HepG2 (cell line): ENCODE results near the gene ICAM3. TPM values are rescaled to one million over a fixed set of nuclear protein-coding genes. Genes with fewer than 3 reads are reported as not detected.

Experiments
- ATAC-seq: fragments of 200-7000 bp; cut with Tn5 transposase; 3 replicates; pipeline ENCODE4 v1.9.1; 2020; ENCODE audit warnings: mild to moderate bottlenecking, moderate library complexity
- BruUV-seq: library from RNA; stranded (reverse); fragments of 400-500 nt; replicated peaks from 2 replicates; lab custom pipeline; 2021; lab: Mats Ljungman, UMichigan
- CTCF ChIA-PET: fragments of 300-600 bp; formaldehyde crosslinking; extraction: SDS; loops from one replicate; lab custom pipeline; 2021; ENCODE audit warnings: low total read pairs, inconsistent platforms, low intra/inter-chr PET ratio; lab: Yijun Ruan, JAX
- POLR2A ChIA-PET: fragments of 350-600 bp; sonication (Branson Sonifier 250); formaldehyde crosslinking; loops from one replicate; lab custom pipeline; 2020; ENCODE audit warnings: antibody characterized with exemption, inconsistent platforms; lab: Yijun Ruan, JAX
- DNase-seq: peaks from one replicate; pipeline ENCODE4 v3.0.0-alpha.2; 2015; ENCODE audit warnings: low spot score
- FAIRE-seq: peaks from 3 replicates; lab custom pipeline; 2011; peaks lifted over from hg19 to GRCh38; lab: Jason Lieb, UNC
- H2AFZ ChIP-seq: one replicate; pipeline ENCODE4 v1.6.1; 2011; ENCODE audit warnings: low read length, inconsistent platforms
- H3K27ac ChIP-seq: fragments of 300-600 bp; 3 replicates; pipeline ENCODE4 v1.8.0; 2011; ENCODE audit warnings: mixed run types, mild to moderate bottlenecking, mixed read lengths, low read length, inconsistent platforms; ENCODE audit not compliant: insufficient read depth; ENCODE audit errors: extremely low read length
- H3K27me3 ChIP-seq, 2 experiments: fragments of 200-600 bp in 1 of 2; 2 replicates in 1 of 2; 3 replicates in 1 of 2; pipeline versions ENCODE4 v1.6.0 to v1.8.0; 2011; ENCODE audit warnings: low read length in 2 of 2, mild to moderate bottlenecking in 2 of 2, moderate library complexity in 2 of 2, inconsistent platforms in 1 of 2; ENCODE audit not compliant: insufficient read depth in 2 of 2, control insufficient read depth in 1 of 2
- H3K36me3 ChIP-seq, 2 experiments: fragments of 200-600 bp in 1 of 2; replicated peaks in 1 of 2; 2 replicates in 1 of 2; 3 replicates in 1 of 2; pipeline versions ENCODE4 v1.5.1 to v1.8.0; 2011; ENCODE audit warnings: low read length in 2 of 2, inconsistent platforms in 1 of 2; ENCODE audit not compliant: insufficient read depth in 2 of 2, control insufficient read depth in 1 of 2
- H3K4me1 ChIP-seq: 2 replicates; pipeline ENCODE4 v1.5.1; 2012; ENCODE audit warnings: low read length, inconsistent platforms; ENCODE audit not compliant: insufficient read depth
- H3K4me2 ChIP-seq: 2 replicates; pipeline ENCODE4 v1.6.0; 2011; ENCODE audit warnings: low read depth, low read length, inconsistent platforms
- H3K4me3 ChIP-seq, 3 experiments: fragments of 200-600 bp in 1 of 3; sonication (generic), shearing (Covaris generic) in 1 of 3; replicated peaks in 1 of 3; 2 replicates each; pipeline ENCODE4 v1.5.1; 2011 to 2016; ENCODE audit warnings: low read length in 3 of 3, inconsistent platforms in 2 of 3, low read depth in 2 of 3, mild to moderate bottlenecking in 2 of 3, control low read depth in 1 of 3, mixed read lengths in 1 of 3; ENCODE audit not compliant: insufficient read depth in 1 of 3
- H3K79me2 ChIP-seq: one replicate; pipeline ENCODE4 v1.6.1; 2011; ENCODE audit warnings: low read length, inconsistent platforms; ENCODE audit not compliant: insufficient read depth
- H3K9ac ChIP-seq: 2 replicates; pipeline ENCODE4 v1.6.0; 2011; ENCODE audit warnings: mild to moderate bottlenecking, low read depth, low read length, inconsistent platforms; ENCODE audit not compliant: insufficient read depth
- H3K9me3 ChIP-seq: 2 replicates; pipeline ENCODE4 v1.5.1; 2012; ENCODE audit warnings: mild to moderate bottlenecking, low read length
- H4K20me1 ChIP-seq: 2 replicates; pipeline ENCODE4 v1.6.0; 2011; ENCODE audit warnings: inconsistent platforms, mild to moderate bottlenecking, low read length, moderate library complexity; ENCODE audit not compliant: insufficient read depth
- DBP ChIP-seq: sonication (generic); formaldehyde crosslinking; IDR thresholded peaks from 2 replicates; pipeline ENCODE4 v1.4.0; 2020; ENCODE audit warnings: missing genetic modification reagents; ENCODE audit errors: not compliant biosample characterization
- HIVEP1 ChIP-seq: sonication (generic); formaldehyde crosslinking; IDR thresholded peaks from 2 replicates; pipeline ENCODE4 v1.4.0; 2020; ENCODE audit warnings: mild to moderate bottlenecking, missing genetic modification reagents
- IRX3 ChIP-seq: sonication (generic); formaldehyde crosslinking; IDR thresholded peaks from 2 replicates; pipeline ENCODE4 v1.8.1; 2023; ENCODE audit warnings: mild to moderate bottlenecking, low read depth, missing genetic modification reagents, borderline replicate concordance
- JARID2 ChIP-seq: sonication (generic); formaldehyde crosslinking; IDR thresholded peaks from 2 replicates; pipeline ENCODE4 v1.8.1; 2023; ENCODE audit warnings: missing genetic modification reagents, inconsistent platforms; ENCODE audit not compliant: insufficient replicate concordance
- PCBP1 ChIP-seq: fragments of 200-400 bp; formaldehyde crosslinking; IDR thresholded peaks from 2 replicates; pipeline ENCODE4 v1.6.1; 2017; ENCODE audit warnings: mild to moderate bottlenecking, low read depth, low read length, borderline replicate concordance
- POLR2AphosphoS2 ChIP-seq: IDR thresholded peaks from 2 replicates; pipeline ENCODE4 v1.6.1; 2011; ENCODE audit warnings: low read depth, low read length, improper control_type of control experiment
- RFX5 ChIP-seq: IDR thresholded peaks from 2 replicates; pipeline ENCODE4 v1.6.1; 2011; ENCODE audit warnings: low read depth, low read length, improper control_type of control experiment
- ZNF883 ChIP-seq: sonication (generic); formaldehyde crosslinking; IDR thresholded peaks from 2 replicates; pipeline ENCODE4 v1.5.1; 2020; ENCODE audit warnings: mild to moderate bottlenecking, missing genetic modification reagents; ENCODE audit errors: not compliant biosample characterization
- WGBS: methylation state at CpG from one replicate; pipeline ENCODE4 v1.1.6; 2017; ENCODE audit warnings: low lambda C conversion rate; 5-methylcytosine and 5-hydroxymethylcytosine counted together
- in situ Hi-C: cut with HindIII; loops from 2 replicates; pipeline ENCODE4 v1.10.0; 2017; ENCODE audit warnings: low pct_unique_long_range_greater_than_20kb; ENCODE audit not compliant: extremely low pct_ligation_motif_present
- intact Hi-C: fragments of 100-400 bp; cut with micrococcal nuclease; formaldehyde crosslinking; loops from one replicate; pipeline ENCODE4 v1.10.0; 2022; ENCODE audit not compliant: unreplicated experiment
- polyA plus RNA-seq, 8 experiments: library from polyadenylated mRNA; depleted of rRNA in 3 of 8; stranded (reverse) in 7 of 8; unstranded in 1 of 8; fragments of >200 nt; fragmentation: Illumina TruSeq in 4 of 8; extraction: Trizol in 4 of 8; gene quantifications; 2 replicates each; pipeline versions ENCODE4 v1.2.1 to v1.2.3, GENCODE V29; 2011 to 2016; ENCODE audit warnings: low read depth in 4 of 8, missing spikeins in 1 of 8, mixed read lengths in 1 of 8; ENCODE audit not compliant: insufficient read depth in 1 of 8
- total RNA-seq, 5 experiments: library from RNA; depleted of rRNA; stranded (reverse); fragments of >200 nt; fragmentation: Illumina TruSeq; extraction: Trizol; gene quantifications; 2 replicates each; pipeline ENCODE4 v1.2.3, GENCODE V29; 2016; ENCODE audit warnings: low read depth in 1 of 5

The ICAM3 gene
- total and polyA plus RNA-seq, 2 of the 13 experiments (the other 11 are each of a cell fraction or from before 2014, with no cell fraction given) = 14.1 to 21.0 TPM

GRCh38 chr19:10316229-10317044 lies 23.0 kb downstream of the ICAM3 start:
- Histone ChIP-seq H3K9me3 (no peaks in the 10 kb centered on the region), H3K4me2 (peak overlapping the region; percentile 88; the same call in 1 of the 2 replicates), H3K4me3 (no peak overlapping the region; a peak in 1 of 6 replicates), H3K79me2 (peaks cover 5% of the 10 kb centered on the region), H3K4me1 (peaks cover 17% of the 10 kb centered on the region), H2AFZ (no peak overlapping the region), H4K20me1 (no peaks in the 10 kb centered on the region; the same call in 1 of the 2 replicates), H3K9ac (no peak overlapping the region), H3K27ac (no peak overlapping the region), H3K27me3 (no peaks in the 10 kb centered on the region; a peak in 1 of 5 replicates), H3K36me3 (peaks cover 13 to 35% of the 10 kb centered on the region in 2 experiments)
- peak; percentile 15 for ATAC-seq
- WGBS = 88% methylated on average over 16 of the region's 19 CpGs
- in situ Hi-C loops (no loop called here), intact Hi-C loops (no loop called here)
- CTCF ChIA-PET = no interaction called here
- DNase-seq = no peak
- POLR2A ChIA-PET = interaction anchor here (1.3 to 5.1 kb wide), 4 partner anchors 16 to 64 kb away, joined by 3 to 24 read pairs (median 4); partner anchors contain the start of genes ICAM4, RAVER1 and TYK2
- FAIRE-seq = no peak
- BruUV-seq = TSS peak; percentile 33
- TF ChIP-seq IRX3 (CRISPR knock-in tag) = peak; percentile 3; the same call in 1 of the 2 replicates
- peak; percentile 17; the same call in 1 of the 2 replicates for TF ChIP-seq POLR2AphosphoS2
- no peak for TF ChIP-seq JARID2
- TF ChIP-seq ZNF883 = no peak
- no peak for TF ChIP-seq PCBP1
- TF ChIP-seq DBP (CRISPR knock-in tag) = no peak
- no peak for TF ChIP-seq RFX5
- TF ChIP-seq HIVEP1 (CRISPR knock-in tag) = peak; percentile 3; the same call in 1 of the 2 replicates
